Endometrium (tissue), 2 donors: ENCODE results near the gene TRIM73.
"Not testable (repeated sequence)": the region's sequence is repeated elsewhere in the genome, so short reads cannot be mapped to it uniquely, and the experiment has no call there.

Source experiments
- FAIRE-seq: peaks from 2 replicates; lab custom pipeline; 2012; peaks lifted over from hg19 to GRCh38; lab: Jason Lieb, UNC
- donor health status: control.
- donor health status: control.

Gene TRIM73

DNA sequence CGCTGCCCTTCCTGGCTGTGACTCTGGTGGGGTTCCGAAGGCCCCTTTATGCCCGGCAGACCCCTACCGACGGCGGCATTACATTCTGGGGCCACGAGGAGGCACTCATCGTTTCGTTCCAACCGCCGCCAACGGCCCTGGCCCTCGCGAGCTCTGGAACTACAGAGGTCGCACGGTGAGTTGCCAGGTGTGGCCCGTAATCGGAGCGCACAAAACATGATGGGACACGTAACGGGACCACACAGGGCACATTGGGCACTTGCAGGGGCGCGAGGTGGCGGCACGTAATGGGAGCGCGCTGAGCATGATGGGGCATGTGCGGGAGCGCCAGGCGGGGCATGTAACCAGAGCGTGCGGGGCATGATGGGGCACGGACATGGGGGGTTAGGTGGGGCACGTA lies at the start of gene TRIM73:
Gene TRIM73 (plus strand): TSS at position 301 of the 400 bp plus-strand sequence. CDS start 3,305 bp downstream, outside the sequence.
- not testable (repeated sequence) for FAIRE-seq

DNA sequence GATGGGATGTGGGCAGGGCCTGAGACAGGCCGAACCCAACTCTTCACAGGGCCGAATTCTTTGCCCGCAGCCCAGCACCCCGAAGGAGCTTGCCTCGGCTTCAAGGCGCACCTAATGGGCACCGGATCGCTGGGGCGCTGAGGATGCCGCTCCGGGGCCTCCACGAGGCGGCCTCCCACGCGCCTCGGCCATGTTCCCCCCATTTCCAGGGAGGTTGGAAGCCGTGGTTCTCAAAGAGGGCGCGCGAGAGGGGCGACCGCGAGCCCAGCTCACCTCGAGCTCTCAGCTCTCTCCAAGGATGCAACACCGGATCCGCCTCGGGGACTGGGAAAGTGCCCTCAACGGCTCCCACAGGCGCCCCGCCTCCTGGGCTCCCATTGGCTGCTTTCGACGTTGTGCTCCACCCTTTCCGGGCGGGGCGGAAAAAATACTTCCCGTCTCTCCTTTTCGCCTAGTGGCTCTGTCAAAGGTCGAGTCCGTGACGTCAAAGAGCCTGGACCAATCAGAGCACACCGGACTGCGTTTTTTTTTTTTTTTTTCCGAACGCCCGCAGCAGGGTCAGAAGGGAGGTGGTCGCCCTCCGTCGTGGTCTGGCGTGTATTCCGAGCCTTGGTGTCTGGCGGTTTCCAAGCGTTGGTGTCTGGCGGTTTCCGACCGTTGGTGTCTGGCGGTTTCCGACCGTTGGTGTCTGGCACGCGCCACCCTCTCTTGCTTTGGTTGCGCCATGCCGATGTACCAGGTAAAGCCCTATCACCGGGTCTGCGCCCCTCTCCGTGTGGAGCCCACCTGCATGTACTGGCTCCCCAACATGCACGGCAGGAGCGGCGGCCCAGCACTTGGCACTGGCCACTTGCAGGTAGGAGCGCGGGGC lies 36.5 kb upstream of the TRIM73 start:
- peak; percentile 97 for FAIRE-seq

DNA sequence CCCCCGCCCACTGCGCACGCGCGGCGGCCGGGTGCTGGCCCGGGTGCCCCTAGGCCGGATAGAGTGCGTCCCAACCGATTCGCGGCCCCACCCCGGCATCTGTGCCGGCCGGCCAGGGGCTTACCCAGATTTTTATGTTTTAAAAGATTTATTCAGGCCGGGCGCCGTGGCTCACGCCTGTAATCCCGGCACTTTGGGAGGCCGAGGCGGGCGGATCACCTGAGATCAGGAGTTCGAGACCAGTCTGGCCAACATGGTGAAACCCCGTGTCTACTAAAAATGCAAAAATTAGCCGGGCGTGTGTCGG lies 35.9 kb upstream of the TRIM73 start:
- FAIRE-seq = not testable (repeated sequence)

DNA sequence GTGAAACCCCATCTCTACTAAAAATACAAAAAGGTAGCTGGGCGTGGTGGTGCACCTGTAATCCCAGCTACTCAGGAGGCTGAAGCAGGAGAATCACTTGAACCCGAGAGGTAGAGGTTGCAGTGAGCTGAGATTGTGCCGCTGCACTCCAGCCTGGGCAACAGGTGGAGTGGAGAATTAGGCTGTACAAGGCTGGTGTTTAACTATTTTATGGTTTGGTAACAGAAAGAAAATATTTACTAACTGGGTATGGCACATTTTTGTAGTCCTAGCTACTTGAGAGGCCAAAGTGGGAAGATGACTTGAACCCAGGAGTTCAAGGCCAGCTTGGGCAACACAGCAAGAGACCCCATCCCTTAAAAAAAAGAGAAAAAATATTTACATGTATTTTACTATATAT lies 31.4 kb upstream of the TRIM73 start:
- not testable (repeated sequence) for FAIRE-seq

DNA sequence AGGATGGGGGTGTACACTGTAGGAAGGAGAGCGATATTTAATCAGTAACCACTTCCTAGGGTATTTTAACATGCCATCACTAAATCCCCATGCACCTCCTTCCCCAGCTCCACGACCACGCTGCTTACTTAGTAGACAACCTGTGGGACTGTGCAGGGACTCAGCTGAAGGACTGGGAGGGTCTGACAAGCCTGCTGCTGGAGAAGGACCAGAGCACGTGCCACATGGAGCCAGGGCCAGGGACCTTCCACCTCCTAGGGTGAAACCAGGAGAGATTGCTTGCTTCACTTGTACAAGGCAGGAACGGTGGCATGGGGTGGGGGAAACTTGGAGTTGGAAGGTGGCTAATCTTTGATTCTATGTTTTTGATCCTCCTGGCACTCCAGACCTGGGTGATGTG lies 28.8 kb upstream of the TRIM73 start:
- FAIRE-seq = not testable (repeated sequence)

DNA sequence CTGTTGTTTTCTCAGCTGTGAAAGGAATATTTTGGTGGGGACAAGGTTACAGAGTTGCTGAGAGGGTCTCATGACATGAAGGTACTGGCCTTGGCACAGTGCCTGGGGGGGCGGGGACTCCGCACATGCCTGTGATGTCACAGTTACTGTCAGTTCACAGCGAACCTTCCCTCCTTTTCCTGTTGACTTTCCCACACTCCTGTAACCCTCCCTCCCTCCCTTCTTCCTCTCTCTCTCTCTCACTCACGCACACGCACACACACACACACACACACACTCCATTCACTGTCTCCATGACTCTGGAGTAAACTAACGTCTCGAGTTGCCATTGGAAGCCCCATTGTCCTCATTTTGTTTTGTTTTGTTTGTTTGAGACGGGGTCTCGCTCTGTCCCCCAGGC lies 28.1 kb upstream of the TRIM73 start:
- not testable (repeated sequence) for FAIRE-seq

DNA sequence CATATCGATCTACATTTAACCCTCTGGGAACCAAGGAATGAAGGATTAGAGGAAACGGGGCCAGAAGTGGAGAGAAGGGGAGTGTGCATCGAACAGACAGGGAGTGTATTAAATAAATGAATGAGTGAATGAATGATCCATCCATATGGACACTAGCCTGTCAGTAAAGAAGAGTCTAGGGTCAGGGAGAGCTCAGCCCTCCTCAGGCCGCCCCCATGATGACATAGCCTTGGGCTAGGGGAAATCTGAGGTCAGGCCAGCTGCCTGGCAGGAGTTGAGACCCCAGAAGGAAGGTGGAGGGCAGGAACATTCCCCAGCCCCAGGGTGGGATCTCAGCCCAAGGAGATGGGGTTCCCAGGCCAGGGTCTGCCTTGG lies 21.3 kb upstream of the TRIM73 start:
- FAIRE-seq = not testable (repeated sequence)

DNA sequence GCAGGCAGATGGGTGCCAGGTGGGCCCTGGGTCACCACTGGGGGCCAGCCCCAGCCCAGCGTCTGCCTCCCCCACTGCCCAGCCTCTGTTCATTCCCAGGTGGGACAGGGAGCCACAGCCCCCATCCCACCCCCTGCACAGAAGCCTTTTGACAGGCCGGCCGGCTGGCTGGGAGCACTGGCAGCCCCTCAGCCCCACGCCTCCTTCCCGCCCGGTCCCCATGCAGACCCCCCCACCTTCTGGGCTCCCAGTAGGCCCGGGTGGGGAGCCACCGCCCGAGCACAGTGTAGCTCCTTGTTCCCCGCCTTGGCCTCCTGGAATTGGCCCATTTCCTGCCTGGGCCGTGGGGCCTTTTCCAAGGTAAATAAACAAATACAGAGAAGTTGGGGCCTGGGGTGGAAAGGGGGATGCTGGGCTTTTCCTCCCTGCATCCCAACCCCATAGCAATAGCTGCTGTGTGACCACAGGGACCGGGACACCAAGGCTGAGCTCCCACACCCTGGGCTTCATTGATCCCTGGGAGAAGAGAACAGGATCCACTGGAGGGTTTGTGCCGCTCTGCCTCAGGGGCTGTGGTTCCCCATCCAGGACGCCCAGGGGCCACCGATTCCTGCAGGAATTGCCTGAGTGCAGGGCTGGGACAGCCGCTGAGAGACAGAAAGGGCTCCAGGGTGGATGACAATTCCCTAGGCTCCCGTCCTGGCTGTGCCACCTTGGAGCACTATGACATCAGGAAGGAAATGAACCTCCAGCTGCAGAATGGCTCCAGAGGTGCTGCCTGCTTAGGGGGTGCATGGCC lies 20.7 kb upstream of the TRIM73 start:
- FAIRE-seq = not testable (repeated sequence)

DNA sequence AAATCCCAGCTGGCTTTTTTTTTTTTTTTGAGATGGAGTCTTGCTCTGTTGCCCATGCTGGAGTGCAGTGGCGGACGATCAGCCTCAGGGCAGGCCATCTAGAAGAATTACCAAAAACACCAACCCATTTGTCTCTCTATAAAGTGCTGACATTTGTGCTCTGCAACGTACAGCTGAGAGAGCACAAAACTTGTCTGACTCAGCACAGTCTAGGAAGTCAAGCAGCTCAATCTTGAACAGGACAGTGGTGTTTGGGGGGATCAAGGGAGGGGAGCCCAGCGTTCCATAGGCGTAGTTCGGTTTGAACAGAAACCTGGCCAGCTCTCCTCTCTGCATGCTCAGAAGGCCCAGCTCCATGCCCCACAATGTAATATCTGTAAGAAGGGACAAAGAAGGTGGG lies 2.2 kb upstream of the TRIM73 start:
- not testable (repeated sequence) for FAIRE-seq

DNA sequence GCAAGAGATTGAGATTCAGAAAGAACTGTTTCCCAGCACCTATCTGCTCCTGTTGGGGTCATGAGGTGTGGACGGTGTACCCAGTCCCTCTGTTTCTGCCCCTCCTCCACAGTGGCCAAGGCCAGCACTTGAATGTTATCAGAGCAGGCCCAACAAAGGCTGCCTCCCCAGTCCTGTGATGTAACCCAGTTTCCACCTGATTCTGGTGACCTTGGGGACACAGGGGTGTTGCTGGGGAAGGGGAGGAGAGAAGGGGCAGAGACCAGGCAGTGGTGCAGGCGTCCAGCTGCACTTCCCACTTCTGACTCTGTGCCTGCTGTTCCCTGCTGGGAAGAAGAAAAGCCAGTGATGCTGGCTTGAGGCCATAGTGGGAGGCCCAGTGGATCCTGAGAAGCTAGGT lies 2.4 kb downstream of the TRIM73 start:
- not testable (repeated sequence) for FAIRE-seq

DNA sequence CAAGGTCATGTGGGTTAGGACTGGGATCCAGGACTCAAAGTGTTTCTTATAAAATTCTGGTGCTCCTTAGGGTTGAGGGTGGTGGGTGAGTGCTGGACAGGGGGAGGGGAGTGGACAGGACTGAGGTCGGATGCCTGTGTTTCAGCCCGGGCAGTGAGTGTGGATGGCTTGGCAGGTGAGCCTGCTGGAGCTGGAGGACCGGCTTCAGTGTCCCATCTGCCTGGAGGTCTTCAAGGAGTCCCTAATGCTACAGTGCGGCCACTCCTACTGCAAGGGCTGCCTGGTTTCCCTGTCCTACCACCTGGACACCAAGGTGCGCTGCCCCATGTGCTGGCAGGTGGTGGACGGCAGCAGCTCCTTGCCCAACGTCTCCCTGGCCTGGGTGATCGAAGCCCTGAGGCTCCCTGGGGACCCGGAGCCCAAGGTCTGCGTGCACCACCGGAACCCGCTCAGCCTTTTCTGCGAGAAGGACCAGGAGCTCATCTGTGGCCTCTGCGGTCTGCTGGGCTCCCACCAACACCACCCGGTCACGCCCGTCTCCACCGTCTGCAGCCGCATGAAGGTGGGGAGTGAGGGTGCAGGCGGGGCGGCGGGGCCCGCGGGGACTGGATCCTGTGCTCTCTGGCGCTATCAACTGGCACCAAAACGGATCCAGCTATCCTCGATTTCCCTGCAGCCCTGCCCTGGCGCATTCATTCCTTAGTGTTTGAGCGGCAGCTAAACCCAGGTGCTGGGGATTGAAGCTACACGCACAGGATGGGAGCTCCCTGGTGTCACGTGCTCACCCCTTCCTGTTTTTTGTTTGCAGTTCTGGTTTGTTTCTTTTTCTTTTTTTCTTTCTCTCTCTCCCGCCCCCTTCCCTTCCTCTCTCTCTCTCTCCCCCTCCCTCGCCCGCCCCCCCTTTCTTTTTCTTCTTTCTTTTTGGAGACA lies 3.6 kb downstream of the TRIM73 start:
- not testable (repeated sequence) for FAIRE-seq

DNA sequence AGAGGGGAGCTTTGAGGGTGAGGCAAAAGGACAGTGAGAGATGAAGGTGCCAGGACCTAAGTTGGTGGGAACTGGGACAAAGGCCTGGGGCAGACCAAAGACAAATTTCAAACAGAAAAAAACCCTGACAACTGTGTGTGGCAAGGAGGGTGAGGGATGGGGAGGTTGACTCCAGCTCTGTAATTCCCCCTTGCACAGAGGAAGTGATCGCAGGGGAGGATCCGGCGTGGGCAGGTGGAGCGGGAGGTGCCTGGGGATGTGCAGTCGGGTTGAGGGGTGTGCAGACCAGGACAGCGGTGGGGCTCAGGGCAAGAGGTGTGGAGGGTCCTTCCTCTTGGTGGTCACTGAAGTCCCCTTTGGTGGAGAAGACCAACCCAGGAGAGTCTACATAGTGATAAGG lies 5.1 kb downstream of the TRIM73 start:
- FAIRE-seq = not testable (repeated sequence)

DNA sequence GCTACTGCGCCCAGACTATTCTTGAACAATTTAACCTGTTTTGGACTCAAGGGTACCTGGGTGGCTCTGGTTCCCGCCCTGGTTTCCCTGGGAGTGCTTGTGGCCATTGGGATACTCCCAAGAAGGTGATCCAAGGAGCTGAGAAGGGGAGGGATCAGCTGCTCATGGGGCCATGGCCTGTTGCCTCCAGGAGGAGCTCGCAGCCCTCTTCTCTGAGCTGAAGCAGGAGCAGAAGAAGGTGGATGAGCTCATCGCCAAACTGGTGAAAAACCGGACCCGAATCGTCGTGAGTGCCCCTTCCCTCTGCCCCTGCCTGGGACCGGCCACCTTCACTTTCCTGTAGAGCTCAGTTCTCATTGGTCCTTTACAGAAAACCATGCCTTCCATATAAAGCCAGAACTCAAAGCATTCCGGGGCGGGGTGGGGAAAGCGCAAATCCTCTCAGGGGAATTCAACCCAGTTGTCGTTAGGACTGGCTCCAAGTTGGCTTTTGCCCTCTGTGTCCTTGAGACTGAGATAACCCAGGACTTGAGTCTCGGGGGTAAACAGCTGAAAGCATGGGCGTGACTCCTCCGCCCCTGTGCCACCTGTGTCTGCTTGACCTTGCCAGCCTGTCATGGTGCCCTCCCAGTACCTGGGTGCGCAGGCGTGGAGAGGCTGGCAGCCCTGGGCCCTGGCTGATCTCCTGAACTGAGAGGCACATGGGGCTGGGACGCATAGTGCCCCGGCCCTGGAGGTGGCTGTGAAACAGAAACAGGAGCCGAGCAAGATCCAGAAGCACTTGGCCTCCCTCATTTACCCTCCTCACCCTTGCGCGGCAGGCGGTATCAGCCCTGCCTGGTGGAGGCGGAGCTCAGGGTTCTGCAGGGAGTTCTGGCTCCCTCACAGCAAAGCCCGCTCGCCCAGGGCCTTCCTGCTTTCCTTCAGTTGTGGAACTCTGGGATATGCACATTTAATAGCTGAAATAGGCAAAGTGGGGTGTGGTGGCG lies 8.3 kb downstream of the TRIM73 start:
- FAIRE-seq = not testable (repeated sequence)

DNA sequence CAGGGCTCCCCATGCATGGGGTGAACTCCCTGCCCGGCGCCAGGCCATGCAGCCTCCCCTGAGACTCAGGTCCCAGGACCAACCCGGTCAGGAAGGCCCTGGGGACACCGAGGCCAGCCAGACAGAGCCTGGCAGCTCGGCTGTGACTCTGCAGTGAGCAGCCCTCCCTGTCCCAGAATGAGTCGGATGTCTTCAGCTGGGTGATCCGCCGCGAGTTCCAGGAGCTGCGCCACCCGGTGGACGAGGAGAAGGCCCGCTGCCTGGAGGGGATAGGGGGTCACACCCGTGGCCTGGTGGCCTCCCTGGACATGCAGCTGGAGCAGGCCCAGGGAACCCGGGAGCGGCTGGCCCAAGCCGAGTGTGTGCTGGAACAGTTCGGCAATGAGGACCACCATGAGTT lies 9.2 kb downstream of the TRIM73 start:
- not testable (repeated sequence) for FAIRE-seq

DNA sequence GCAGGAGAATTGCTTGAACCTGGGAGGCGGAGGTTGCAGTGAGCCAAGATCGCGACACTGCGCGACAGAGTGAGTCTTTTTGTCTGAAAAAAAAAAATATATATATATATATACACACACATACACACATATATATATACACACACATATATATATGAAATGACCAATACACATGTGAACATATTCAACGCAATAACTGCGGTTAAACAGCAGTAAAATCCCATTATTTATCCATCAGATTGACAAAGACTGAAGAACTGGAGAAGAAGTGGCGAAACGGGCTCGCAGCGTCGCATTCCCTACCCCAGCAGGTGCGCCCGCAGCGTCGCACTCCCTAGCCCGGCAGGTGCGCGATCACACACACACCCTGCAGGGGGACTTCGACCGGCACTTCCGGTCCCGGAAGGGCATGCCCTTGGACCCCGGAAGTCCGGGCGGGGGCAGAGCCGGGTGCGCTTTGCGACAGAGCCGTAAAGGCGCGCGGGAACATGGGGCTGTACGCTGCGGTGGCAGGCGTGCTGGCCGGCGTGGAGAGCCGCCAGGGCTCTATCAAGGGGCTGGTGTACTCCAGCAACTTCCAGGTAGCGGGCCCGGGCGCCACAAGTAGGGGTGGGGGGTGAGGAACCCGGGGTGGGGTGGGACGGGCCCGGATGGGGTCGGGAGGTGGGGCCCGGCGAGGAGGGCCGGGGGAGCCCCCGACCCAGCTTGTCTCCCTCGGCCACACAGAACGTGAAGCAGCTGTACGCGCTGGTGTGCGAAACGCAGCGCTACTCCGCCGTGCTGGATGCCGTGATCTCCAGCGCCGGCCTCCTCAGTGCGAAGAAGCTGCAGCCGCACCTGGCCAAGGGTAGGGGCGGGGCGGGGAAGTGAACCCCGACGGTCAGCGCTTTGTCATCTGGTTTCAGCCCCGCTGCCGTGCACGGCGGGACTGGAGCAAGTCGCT lies 14.7 kb downstream of the TRIM73 start:
- FAIRE-seq = not testable (repeated sequence)

DNA sequence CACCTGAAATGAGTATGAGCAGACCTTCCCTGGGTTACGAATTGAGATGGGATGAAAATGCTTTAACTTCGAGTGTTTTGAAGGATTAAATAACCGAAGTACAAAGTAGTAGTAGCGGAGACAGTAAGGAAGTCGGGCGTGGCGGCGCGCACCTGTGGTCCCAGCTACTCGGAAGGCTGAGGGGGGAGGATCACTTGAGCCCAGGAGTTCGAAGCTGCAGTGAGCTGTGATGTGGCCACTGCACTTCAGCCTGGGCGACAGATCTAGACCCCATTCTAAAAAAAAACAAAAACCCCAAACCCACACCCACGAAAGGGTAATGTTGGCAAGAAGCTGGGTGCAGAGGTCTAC lies 15.4 kb downstream of the TRIM73 start:
- FAIRE-seq = not testable (repeated sequence)

DNA sequence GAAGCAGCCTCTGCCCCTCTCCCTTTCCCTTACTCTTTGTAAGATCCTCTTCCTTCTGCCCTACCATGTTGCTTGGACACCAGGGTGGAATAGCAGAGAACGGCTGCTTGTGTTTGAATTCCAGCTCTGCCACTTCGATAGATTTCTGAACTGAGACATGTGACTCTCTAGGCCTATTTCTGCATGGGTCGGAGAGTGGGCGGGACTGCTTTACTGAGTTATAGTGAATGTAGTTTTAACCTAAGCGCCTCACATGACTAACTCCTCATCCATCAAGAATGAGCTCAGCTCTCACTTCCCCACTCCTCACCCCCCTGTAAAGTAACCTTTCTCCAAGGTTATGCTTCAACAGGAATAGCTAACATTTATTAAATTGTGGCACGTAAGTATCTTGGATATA lies 18.8 kb downstream of the TRIM73 start:
- not testable (repeated sequence) for FAIRE-seq

DNA sequence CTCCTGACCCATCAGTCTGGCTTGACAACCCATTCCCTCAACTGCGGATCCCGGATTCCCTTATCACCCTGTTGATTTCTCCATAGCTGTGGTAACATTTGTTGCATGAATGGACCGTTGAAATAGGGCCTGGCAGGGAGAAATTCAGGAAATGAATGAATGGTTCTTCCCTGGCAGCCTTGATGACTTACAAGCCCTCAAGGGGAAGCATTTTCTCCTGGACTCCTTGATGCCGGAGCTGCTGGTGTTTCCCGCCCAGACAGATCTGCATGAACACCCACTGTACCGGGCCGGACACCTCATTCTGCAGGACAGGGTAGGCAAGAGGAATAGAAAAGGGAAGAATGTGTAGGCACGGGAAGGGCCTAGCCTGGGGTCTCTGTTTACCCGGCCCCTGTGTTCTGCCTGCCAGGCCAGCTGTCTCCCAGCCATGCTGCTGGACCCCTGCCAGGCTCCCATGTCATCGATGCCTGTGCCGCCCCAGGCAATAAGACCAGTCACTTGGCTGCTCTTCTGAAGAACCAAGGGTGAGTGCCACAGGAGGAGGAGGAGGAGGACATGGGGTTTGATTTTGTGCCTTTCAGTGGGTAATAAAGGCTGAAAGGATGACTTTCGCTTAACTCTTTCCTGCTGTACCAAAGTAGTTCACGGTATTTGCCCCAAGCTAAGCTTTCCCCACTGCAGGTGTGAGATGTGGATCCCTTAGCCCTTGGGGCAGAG lies 19.4 kb downstream of the TRIM73 start:
- not testable (repeated sequence) for FAIRE-seq

DNA sequence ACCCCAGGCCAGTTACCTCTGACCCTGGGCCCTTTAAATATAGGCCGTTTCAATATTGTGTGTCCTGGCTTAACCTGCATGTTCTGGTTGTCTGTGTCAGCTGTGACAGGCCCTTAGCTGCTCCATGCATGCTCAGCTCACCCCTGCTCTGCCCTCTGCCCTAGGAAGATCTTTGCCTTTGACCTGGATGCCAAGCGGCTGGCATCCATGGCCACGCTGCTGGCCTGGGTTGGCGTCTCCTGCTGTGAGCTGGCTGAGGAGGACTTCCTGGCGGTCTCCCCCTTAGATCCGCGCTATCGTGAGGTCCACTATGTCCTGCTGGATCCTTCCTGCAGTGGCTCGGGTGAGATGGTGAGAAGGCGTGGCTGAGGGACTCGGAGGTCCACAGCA lies 20.0 kb downstream of the TRIM73 start:
- FAIRE-seq = not testable (repeated sequence)
